GM18520 (cell line): Measurements from ENCODE around the gene RHOBTB1.
A peak's percentile ranks its signal among the peaks of the same experiment; 100 is the strongest.

Experiments
- ATAC-seq: cut with Tn5 transposase; IDR thresholded peaks from one replicate; pipeline ENCODE4 v1.9.1; 2021; ENCODE audit not compliant: unreplicated experiment

The RHOBTB1 gene

GRCh38 chr10:60823324-60823723 lies 120.7 kb downstream of the RHOBTB1 start:
- no peak for ATAC-seq

- ATAC-seq = no peak
Observed at GRCh38 chr10:60822809-60823208, 121.2 kb downstream of the RHOBTB1 start.

- ATAC-seq = no peak
Observed at GRCh38 chr10:60821656-60822055, 122.3 kb downstream of the RHOBTB1 start.

GRCh38 chr10:60820093-60820754 lies 123.8 kb downstream of the RHOBTB1 start:
- ATAC-seq = peak; percentile 34
